Hematopoietic multipotent progenitor cell treated with erythropoietin and hydrocortisone succinate and interleukin-3 and kit ligand, for 4 days (in vitro differentiated cells): ENCODE results near the gene COX6B2.
A peak's percentile ranks its signal among the peaks of the same experiment; 100 is the strongest.

Experiments used
- DNase-seq: peaks from one replicate; pipeline ENCODE4 v3.0.0-alpha.2; 2015

COX6B2 gene

DNA sequence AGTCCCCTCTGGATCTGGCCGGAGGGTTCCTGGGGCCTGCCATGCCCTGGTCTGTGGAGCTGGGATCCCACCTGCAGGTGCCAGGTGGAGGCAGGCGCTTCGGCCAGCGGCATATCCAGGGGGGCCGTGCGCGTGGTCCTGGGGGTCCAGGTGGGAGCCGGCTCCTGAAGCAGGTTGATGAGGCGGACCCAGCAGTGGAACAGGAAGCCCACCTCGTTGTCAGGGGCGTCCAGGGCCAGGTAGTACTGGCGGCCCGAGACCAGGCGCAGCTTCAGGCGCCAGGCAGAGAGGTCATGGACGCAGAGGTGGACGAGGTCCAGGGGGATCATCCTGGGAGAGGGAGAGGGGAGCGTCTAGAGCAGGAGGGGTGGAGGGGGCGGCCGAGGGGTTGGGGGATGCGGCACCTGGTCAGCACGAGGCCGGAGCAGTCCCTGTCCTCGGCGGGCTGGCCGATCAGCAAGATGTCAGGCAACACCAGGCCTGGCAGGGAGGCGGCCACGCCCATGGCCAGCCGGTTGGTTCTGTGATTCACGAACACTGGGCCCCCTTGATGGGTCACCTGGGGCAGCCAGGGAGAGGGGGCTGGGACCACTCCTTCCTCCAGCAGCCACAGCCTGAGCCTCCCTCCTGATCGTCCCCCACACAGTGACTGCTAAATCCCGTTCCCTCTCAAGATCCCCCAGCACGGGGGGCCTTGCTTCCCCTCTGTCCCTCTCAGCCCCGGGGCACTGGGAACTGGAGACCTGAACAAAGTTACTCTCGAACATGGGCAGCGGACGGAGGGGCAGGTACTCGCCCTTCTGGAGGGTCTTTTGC is 7.9 kb upstream of the COX6B2 start:
- no peak for DNase-seq

DNA sequence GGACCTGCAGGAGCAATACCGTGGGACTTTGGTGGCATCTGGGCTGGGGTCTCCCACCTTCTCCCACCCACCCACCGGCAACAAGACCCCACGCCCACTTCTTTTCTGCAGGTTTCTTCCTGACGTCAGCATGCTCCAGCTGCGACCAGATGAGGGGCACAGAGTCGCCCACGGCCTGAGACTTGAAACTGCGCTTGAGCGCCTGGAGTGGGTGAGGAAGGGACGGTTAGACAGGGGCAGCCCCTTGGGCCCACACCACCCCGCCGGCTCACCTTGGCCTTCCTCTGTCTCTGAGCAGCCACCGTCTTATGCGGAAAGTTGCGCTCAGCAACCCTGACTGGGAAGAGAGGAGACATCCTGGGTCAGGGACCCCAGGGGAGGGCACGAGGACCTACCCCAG is 6.4 kb upstream of the COX6B2 start:
- no peak for DNase-seq

DNA sequence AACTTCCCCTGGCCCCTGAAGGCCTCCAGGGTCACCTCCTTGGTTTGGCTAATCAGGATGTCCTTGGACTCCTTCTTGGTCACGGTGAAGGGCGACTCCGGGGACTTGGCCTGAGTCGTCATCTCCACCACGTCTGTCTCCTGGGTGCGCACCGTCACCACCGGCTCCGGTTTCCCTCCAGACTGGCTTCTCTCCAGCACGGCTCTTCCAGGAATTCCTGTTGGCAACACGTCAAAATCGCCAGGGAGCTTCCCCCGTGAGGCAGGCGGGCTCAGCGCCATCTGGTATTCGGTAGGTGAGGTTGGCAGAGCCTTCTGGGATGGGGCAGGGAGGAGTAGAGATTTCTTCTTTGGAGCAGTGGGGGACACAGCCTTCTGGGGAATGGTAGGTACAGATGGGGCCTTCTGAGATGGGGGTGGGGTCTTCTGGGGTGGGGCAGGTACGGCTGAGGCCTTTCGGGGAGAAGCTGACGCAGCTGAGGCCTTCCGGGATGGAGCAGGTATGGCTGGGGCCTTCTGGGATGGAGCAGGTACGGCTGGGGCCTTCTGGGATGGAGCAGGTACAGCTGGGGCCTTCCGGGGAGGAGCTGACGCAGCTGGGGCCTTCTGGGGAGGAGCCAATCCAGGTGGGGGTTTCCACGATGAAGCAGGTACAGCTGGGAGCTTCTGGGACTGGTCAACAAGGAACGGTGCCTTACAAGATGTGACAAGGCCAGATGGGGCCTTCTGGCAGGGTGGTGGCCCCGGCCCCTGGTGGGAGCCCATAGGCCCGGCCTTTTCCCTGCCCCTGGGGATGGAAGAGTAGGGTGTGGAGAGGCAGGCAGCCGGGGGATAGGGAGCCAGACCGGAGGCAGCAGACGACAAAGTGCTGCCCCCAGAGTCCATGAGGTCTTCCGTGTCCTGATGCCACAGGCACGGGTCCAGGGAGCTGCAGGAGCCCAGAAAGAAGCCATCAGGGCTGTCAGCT is 4.7 kb upstream of the COX6B2 start:
- DNase-seq, result no peak

DNA sequence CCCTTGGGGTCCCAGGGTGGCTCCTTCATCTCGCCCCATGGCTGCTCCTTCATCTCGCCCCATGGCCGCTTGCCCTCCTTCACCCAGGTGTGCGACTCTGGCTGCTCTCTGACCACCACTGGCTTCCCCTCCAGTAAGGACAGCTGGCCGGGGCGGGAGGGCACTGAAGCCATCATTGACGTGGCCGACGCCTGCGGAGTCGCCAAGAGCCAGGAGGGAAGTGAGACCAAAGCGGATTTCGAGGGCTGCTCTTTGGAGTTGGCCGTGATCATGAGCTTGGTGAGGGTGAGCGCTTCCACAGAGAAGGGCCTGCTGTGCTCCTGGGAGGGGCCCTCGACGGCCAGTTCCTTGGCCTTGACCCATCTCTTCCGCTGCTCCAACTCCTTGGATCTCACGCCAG is 4.0 kb upstream of the COX6B2 start:
- no peak for DNase-seq

DNA sequence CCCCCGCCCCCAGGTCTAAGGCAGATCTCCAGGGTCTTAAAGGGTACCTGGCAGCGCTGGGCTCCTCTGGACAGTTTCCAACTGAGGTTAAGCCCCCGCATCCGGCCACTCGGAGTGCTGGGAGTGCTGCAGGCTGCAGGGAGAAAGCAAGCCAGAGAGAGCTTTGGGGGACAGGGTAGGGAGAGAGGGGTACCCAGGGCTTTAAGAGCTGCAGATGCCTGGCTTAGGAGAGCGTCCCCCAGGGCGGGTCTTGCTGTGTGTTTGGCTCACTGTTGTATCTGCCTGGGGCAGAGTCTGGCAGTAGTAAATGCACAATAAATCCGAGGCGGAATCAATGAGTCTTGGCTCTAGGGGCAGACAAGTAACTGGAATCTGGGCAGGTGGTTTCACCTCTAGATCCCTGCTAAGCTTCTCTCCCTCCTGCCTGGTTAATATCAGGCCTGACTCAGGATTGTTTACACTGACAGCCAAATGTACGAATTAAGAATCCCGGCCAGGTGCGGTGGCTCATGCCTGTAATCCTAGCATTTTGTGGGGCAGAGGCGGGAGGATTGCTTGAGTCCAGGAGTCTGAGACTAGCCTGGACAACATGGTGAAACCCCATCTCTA is 798 bp upstream of the COX6B2 start:
- no peak for DNase-seq

DNA sequence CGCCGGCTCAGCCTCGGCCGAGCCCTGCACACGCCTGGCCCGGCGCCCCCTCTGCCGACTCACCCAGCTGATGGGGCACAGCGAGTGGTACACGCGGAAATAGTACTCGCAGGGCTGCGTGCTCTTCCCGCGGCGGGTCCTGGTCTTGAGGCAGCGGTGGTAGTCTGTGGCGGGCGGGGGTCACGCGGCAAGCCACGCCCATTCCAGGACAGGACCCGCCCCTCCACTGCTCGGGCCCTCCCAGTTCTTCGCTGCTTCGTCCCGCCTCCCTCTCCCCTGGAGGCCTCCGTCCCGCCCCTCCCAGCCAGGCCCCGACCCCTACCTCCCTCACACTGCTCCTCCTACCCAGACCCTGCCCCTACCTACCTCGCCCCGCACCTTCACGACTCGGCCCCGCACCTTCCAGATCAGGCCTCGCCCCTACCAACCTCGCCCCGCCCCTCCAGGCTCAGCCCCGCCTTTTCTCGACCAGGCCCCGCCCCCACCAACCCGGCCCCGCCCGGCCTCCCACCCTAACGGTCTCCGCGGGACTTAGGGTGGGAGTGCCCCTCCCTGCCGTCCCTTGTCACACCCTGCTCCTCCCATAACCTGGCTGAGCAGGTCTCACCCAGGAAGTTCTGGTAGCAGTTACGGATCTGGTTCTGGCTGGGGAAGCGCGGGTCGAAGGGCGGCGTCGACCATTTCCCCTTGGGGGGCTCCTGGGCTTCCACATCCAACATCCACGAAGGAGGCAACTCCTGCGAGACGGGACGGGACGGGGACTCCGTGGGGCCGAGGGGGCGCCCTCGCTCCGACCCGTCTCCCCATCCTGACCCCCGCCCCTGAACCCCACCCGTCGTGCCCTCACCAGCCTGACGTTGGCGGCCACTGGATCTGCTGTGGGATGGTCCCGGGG is 469 bp downstream of the COX6B2 start:
- DNase-seq, result peak; percentile 68

DNA sequence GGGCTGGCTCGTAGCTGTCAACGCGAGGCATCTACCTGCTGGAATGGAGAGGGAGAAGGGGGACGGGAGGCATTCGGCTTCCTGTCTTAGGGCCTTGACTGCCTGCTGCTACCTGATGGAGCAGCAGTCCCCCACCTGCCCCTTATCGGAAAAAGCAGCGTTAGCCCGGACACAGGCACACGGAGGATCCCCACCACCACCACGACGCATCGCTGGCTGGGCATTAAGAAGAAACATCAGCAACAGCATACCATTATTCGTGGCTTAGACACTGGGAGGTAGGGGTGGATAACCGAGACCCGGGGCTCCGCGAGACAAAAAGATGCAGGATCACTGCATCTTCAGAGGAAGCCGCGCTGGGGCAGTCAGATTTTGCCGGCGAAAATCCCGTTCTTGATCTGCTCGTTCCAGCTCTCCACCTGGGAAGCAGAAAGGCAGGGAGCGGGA is 1.1 kb downstream of the COX6B2 start:
- no peak for DNase-seq

DNA sequence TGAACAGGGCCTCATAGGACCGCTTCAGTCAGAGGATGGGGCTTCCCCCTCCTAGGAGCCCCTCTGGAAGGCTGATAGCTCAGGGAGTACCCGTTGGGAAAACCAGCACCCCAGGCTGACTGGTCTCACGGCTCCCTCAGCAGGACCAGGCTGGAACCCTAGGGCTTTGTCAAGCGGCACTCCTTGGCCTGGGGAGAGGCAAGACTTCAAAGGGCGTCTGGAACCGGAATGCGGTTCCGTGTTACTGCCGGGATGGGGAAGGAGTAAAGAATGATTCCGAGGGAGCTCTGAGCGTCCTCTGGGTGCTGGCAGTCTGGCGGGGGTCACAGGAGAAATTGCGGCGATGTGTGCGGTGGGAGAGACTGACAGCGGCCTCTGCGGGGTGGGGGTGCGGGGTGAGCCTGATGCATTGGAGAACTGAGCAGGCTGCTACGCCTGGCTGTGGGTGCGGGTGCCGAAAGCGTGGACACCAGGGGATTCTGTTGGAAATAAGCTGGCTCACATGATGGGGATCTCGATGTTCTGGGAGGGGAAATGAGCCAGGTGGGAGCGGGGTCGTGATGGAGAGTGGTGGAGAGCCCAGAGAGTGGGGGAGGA is 1.9 kb downstream of the COX6B2 start:
- DNase-seq, result no peak

DNA sequence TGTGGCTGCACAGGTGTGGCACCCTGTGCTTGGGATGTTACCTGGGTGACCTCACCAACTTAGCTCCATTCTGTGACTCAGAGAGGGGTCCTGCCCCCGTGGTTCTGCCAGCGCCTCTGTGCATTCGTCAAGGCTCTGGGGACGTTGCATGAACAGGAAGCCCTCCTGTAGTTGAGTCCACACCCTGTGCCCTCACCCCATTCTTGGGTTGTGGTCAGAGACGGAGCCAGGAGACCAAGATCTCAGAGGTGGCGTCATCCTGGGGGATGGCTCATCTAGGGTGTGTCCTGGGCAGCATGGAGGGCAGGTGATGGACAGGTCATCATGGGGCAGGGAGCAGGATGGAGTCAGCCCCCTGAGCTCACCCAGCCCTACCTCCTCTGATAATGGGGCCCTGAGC is 2.5 kb downstream of the COX6B2 start:
- no peak for DNase-seq

DNA sequence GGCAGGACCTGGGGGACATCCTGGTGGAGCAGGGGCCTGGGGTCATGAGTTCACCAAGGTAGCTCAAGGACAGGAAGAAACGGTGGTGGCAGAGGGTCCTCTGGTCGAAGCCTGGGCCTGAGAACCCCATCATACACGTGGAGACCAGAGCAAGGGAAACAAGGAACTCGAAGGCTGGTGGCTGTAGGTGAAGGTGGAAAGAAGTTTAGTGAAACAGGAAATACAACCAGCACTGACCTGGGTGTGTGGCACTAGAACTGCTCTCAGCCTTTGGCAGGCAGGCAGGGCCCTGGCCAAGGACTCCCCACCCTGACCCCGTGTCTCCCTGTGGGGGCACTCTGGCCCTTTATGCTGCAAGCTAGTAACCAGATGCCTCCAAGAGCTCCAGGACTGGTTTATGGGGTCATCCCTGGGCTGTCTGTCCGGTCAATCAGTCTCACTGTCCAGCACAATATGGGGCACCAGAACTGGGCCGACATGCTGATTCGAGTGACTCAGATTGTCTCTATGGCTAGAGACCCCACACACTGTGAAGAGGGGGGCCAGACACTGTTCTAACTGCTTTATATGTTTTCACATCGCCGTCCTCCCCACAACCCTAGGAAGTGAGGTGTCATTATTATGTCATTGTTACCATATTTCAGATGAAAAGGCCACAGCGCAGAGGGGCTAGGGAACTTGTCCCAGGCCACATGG is 3.8 kb downstream of the COX6B2 start:
- DNase-seq, result no peak

DNA sequence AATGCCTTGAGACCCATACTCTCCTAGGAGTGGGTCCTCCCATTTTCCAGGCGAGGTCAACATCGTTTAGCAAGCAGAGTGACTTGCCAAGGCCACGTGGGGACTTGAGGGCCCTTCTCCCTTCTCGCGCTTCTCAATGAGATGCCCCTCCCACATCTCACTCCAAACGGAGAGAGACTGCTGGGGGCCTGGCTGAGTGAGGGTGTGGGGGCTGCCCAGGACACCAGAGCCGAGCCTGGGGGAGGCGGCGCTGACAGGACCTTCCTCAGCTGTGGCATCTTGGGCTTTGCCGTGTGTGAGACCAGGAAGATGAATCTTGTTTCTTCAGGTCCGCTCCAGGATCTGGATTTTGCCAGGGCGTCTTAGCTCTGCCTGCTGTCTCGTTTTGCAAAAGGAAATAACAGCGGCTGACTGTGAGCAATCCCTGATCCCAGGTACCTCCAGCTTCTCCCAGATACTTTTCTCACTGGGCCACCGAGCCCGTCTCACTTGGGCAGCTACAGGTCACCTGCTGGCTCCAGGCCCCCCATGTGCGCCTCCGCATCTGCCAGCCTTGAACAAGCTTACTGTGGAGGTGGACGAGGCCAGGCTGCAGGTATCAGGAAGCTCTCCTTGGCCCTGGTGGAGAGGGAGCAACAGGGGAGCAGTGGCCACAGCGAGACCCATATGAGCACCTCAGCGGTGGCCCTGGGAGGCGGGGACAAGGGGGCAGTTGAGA is 6.0 kb downstream of the COX6B2 start:
- no peak for DNase-seq

DNA sequence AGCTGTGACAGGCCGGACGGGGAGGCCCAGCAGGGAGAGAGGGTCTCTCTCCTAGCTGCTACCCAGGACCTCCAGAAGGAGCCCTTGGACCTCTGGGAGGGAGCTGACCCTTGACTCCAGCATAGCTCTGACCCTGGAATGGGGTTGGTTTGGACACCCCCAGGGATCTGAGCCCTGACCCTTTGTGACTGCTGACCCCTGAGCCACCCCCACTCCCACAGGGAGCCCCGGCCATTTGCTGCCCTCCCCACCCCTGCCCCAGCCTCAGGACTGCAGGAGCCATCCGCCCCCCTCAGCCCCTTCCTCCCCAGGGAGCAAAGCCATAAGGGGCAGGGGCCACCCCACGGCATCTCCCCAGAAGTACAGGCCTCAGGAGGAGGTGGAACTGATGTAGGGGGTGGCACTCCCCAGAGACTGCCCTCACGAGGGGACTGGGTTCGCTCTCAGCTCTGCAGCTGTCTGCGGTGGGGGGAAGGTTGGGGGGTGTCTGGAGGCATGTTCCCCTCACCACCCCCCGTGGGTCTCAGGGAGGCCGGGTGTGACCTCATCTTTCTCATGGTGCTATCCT is 7.0 kb downstream of the COX6B2 start:
- DNase-seq, result no peak

DNA sequence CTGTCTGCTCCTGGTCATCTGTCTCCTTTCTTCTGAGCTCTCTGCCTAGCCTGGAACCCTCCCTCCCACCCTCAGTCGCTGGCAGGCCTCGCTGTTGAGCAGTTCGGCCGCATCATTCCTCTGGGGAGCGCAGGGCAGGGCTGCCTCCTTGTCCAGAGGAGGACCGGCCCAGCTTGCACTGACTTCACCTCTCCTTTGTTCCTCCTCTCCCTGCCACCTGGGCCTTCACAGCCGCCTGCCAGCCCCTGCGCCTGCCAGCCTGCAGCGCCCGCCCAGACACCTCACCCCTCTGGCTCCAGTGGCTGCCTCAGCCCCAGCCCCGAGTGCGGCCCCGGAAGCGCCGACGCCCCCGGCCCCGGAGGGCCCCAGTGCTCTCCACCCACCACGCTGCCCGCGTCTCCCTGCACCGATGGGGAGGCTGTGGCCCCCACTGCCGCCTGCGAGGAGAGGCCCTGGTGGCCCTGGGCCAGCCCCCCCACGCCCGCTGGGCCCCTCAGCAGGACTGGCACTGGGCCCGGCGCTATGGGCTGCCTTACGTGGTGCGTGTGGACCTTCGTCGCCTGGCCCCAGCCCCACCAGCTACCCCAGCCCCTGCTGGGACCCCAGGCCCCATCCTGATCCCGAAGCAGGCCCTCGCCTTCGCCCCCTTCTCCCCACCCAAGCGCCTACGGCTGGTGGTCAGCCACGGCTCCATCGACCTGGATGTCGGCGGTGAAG is 7.6 kb downstream of the COX6B2 start:
- DNase-seq, result no peak

DNA sequence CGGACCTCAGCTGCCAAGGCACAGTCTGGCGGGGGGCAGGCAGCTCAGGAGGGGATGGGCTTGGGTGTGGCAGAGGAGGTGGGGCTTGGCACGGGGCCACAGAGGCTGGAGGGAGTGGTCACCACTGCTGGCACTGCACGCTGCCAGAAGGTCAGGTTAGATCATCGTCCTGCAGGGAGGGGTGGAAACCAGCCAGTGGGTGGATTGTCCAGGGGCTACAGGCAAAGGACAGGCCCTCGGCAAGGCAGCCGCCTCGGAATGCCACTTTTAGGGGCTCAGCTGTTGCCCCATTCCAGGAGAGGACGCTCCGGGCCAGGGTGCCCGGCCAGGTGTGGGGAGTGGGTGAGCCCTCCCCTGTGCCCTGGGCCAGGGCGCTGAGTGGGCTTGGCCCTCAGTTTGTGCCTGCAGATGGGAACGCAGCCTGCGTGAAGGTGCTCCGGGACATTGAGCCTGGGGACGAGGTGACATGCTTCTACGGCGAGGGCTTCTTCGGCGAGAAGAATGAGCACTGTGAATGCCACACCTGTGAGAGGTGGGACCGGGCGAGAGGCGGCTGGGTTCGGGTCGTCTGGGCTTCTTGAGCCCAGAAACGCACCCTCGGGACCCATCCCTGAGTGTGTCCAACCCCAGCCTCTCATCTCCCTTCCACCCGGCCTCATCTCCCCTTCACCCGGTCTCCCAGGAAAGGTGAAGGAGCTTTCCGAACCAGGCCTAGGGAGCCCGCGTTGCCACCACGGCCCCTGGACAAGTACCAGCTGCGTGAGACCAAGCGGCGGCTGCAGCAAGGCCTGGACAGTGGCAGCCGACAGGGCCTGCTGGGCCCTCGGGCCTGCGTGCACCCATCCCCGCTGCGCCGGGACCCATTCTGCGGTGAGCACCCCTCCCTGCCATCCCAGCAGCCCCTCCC is 8.4 kb downstream of the COX6B2 start:
- DNase-seq, result peak; percentile 71

DNA sequence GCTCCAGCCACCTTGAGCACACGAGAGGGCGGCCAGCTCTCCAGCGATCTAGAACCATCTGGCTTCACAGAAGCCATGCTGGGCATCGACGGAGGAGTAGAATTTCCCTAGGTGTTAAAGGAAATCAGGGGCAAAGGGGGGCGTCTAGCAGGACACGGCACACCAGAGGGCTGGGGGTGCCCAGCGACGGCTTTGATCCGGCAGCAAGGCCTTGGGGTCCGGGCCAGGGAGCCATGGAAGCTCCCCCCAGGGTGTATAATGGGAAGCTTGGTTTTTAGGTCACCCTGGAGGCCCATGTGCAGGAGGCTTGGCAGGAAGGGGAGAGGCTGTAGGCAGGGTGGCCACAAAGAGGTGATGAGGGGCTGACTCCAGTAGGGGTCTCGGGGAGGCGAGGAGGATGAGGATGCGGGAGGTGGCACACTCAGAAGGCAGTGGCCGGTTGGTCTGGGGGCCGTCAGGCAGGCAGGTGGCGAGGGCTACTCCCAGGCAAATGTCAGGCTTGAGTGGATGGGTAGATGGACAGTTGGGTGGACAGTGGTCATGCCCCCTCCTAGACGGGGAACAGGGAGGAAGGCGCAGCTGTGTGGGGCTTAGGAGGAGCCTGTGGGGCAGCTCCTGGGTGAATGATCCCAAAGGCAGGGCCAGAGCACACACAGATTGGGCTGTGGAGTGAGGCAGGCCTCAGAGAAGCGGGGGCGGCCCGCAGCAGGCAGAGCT is 9.3 kb downstream of the COX6B2 start:
- DNase-seq, result no peak

DNA sequence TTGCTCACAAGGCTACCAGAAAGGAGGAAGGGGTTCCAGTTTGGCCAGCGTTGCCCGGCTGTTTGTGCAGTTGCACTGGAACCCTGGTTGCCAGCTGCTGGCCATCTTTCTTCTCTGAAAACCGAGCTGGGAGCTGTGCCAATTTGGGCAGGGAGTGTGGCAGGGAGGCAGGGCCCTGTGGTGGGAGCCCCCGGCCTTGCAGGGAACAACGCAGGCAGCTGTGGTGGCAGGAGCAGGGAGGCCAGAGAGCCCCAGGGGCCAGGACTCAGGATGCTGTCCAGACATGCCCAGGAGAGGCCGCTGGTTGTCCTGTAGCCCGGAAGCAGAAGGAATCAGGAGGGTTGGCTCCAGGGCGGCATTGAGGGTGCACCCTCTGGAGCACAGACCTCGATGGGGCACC is 10.1 kb downstream of the COX6B2 start:
- peak; percentile 50 for DNase-seq

DNA sequence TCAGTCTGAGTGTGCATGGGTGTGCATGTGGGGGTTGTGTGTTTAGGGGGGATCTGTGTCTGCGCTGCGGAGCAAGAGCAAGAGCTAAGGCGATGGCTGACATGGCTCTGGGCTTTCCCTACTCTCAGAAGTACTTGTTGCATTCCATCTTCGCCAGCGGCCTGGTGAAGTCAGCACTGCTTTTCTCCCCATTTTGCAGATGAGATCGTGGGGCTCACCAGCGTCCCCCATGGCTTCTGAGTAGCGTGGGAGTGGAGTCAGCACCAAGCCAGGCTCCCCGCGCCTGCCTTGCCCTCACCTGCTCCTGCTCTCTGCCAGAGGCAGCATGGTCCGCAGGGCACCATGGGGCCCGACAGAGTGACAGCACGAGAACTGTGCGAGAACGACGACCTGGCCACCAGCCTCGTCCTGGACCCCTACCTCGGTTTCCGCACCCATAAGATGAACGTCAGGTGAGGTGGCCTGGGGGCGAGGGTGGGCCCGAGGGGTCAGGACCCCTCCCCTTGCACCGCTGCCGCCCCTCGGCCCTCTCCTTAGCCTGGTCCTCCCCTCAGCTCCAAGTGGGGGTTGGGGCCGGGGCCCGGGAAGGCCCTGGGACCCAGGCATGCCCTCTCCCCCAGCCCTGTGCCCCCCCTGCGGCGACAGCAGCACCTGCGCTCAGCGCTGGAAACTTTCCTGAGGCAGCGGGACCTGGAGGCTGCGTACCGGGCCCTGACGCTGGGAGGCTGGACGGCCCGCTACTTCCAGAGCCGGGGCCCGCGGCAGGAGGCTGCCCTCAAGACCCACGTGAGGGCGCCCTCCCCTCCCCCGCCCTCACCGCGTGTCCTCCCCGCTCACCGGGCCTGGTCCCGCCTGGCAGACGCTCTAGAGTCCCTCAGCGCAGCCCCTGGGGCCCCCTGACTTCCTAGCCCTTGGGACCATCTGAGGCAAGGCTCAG is 12.7 kb downstream of the COX6B2 start:
- no peak for DNase-seq
